ENCODE data around the gene ADCY3.
A peak's percentile ranks its signal among the peaks of the same experiment; 100 is the strongest.

Gene ADCY3

DNA sequence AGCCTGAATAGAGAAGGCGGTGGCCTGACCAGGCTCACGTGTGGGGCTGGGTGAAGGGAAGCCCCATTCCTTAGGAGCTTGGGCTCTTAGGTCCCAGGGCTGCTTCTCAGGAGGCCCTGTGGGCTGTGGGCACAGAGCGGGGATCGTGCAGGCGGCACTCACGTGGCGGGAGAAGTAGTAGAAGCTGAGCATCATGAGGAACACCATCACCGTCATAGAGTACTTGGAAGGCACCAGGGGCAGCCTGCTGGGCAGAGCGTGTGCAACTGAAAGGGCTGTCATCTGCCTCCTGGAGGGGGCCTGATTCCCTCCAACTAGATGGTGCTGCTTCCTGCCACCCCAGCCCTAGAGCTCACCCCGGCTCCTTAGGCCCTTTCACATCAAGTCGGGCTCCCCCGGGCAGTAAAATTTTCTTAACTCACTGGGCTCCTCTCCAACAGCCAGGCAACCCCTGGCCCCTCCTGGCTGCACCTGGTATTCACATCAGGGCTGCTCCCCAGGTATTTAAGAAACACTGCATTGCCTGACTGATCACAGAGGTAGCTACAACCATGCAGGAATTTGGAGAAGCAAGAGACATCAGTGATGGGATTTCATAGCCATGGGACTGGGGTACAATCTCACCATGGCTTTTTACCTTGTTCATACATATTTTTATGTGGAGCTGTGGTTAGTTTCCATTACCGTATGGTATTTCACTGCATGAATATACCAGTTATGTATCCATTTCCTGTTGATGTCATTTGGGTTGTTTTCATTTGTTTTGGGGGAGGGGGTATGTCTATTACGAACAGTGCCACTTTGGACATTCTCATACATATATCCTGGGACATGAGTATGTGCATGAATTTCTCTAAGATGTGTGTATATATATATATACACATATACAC is 93.9 kb downstream of the ADCY3 start:
- TF ChIP-seq TAF1 (IDR thresholded peaks at IDR 0.05; ENCODE audit: borderline replicate concordance, insufficient read depth, low read length) (no peak), FOXP2 (optimal IDR thresholded peaks at IDR 0.05; ENCODE audit: borderline replicate concordance, extremely low read depth, extremely low read length, insufficient read depth) (no peak), POLR2AphosphoS5 (IDR thresholded peaks at IDR 0.05; ENCODE audit: low read depth, low read length) (peak; percentile 24; the same call in 1 of the 2 replicates)

DNA sequence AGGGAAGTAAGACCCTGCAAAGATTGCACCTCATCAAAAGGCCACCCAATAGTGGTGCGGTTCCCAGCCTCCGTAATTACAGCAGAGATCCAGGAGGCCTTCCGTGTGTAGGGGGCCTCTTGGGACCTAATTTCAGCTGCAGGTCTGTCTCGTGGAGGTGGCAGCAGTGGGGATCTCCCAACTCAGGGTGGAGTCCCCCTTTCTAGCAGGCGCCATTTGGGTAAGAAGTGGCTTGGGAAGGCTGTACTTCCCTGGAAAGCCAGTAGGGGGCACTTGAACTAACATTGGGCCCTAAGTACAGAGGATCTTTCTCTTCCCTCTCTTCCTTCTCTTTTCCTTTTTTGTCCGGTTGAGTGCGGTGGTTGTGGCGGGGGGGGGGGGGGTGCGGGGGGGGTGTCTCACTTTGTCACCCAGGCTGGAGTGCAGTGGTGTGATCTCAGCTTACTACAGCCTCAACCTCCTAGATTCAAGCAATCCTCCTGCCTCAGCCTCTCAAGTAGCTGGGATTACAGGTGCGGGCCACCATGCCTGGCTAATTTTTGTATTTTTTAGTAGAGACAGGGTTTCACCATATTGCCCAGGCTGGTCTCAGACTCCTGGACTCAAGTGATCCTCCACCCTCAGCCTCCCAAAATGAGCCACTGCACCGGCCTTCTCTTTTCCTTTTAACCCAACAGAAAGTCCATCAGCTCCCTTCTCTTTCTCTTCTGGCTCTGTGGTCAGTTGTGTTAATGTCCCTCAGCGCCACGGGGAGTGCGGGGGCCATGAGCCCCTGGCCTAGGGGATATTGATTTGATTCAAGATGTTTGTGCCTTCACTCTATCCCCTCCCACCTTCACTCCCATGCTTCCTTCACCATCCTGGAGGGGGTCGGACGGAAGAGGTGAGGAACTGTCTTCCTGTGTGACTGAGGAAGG is 94.8 kb downstream of the ADCY3 start:
- no peak for TF ChIP-seq FOXP2 (optimal IDR thresholded peaks at IDR 0.05; ENCODE audit: borderline replicate concordance, extremely low read depth, extremely low read length, insufficient read depth)
- TF ChIP-seq POLR2AphosphoS5 (IDR thresholded peaks at IDR 0.05; ENCODE audit: low read depth, low read length): no peak
- TF ChIP-seq TAF1 (IDR thresholded peaks at IDR 0.05; ENCODE audit: borderline replicate concordance, insufficient read depth, low read length): no peak
- no peak for TF ChIP-seq SIN3A (IDR thresholded peaks at IDR 0.05; ENCODE audit: borderline replicate concordance, insufficient read depth, low read length)

GRCh38 chr2:24824071-24824588 is 95.9 kb downstream of the ADCY3 start:
- TF ChIP-seq, protein P1, sequence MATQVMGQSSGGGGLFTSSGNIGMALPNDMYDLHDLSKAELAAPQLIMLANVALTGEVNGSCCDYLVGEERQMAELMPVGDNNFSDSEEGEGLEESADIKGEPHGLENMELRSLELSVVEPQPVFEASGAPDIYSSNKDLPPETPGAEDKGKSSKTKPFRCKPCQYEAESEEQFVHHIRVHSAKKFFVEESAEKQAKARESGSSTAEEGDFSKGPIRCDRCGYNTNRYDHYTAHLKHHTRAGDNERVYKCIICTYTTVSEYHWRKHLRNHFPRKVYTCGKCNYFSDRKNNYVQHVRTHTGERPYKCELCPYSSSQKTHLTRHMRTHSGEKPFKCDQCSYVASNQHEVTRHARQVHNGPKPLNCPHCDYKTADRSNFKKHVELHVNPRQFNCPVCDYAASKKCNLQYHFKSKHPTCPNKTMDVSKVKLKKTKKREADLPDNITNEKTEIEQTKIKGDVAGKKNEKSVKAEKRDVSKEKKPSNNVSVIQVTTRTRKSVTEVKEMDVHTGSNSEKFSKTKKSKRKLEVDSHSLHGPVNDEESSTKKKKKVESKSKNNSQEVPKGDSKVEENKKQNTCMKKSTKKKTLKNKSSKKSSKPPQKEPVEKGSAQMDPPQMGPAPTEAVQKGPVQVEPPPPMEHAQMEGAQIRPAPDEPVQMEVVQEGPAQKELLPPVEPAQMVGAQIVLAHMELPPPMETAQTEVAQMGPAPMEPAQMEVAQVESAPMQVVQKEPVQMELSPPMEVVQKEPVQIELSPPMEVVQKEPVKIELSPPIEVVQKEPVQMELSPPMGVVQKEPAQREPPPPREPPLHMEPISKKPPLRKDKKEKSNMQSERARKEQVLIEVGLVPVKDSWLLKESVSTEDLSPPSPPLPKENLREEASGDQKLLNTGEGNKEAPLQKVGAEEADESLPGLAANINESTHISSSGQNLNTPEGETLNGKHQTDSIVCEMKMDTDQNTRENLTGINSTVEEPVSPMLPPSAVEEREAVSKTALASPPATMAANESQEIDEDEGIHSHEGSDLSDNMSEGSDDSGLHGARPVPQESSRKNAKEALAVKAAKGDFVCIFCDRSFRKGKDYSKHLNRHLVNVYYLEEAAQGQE (IDR thresholded peaks at IDR 0.05; ENCODE audit: insufficient read depth in 1 of 2, low read depth in 2 of 2, low read length in 2 of 2): no peak
- TF ChIP-seq TAF1 (IDR thresholded peaks at IDR 0.05; ENCODE audit: borderline replicate concordance, insufficient read depth, low read length): no peak
- TF ChIP-seq POLR2AphosphoS5 (IDR thresholded peaks at IDR 0.05; ENCODE audit: low read depth, low read length): no peak
- no peak for TF ChIP-seq SIN3A (IDR thresholded peaks at IDR 0.05; ENCODE audit: borderline replicate concordance, insufficient read depth, low read length)
- no peak for TF ChIP-seq FOXP2 (optimal IDR thresholded peaks at IDR 0.05; ENCODE audit: borderline replicate concordance, extremely low read depth, extremely low read length, insufficient read depth)

DNA sequence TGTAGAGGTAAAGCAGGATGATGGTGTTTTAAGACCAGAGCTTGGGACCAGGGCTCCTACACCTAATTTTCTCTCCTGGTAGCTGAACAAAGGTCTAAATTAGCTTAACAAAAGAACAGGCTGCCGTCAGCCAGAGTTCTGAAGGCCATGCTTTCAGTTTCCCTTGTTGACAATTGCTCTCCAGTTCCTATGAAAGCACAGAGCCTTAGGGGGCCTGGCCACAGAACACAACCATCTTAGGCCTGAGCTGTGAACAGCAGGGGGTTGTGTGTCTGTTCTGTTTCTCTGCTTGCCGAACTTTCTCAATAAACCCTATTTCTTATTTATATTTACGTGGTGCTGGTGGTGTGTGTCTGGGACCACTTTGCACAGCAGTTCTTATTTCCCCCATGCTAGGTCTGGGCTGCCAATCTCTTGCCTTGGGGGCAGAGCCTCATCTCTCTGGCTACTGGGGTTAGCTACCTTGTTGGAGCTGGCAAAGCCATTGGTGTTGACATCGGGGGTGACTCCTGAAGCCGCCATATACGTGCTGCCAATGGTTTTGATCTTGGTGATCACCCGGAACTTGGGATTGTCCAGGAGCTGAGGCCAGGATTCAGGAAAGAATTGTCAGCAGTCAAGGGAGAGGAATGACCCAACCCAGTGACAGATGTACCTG is 97.9 kb downstream of the ADCY3 start:
- no peak for TF ChIP-seq TAF1 (IDR thresholded peaks at IDR 0.05; ENCODE audit: borderline replicate concordance, insufficient read depth, low read length)
- TF ChIP-seq FOXP2 (optimal IDR thresholded peaks at IDR 0.05; ENCODE audit: borderline replicate concordance, extremely low read depth, extremely low read length, insufficient read depth): no peak
- TF ChIP-seq, protein P1 (IDR thresholded peaks at IDR 0.05; ENCODE audit: insufficient read depth in 1 of 2, low read depth in 2 of 2, low read length in 2 of 2): no peak
- no peak for TF ChIP-seq SIN3A (IDR thresholded peaks at IDR 0.05; ENCODE audit: borderline replicate concordance, insufficient read depth, low read length)
- TF ChIP-seq POLR2AphosphoS5 (IDR thresholded peaks at IDR 0.05; ENCODE audit: low read depth, low read length): no peak

DNA sequence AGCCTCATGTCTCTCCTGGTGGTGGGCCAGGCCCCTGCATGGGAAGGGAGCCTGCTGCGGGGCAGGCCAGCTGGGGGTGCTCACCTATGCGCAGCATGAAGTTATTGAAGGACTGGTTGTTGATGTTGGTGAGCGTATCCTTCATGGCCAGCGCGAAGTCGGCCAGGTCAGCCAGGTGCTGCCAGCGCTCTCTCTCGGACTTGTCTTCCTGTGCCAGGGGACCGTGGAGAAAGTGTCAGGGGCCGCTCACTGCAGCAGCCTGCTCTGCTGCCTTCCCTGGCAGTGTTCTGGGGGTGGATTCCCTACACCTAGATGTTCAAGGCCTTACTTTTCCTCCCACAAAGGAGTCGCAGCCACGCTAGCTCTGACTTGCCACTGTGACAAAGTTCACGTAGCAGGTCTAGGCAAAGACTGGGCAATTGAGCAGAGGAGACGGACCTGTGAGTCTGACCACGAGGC is 98.6 kb downstream of the ADCY3 start:
- TF ChIP-seq SIN3A (IDR thresholded peaks at IDR 0.05; ENCODE audit: borderline replicate concordance, insufficient read depth, low read length): no peak
- TF ChIP-seq, protein P1 (IDR thresholded peaks at IDR 0.05; ENCODE audit: insufficient read depth in 1 of 2, low read depth in 2 of 2, low read length in 2 of 2): no peak
- no peak for TF ChIP-seq POLR2AphosphoS5 (IDR thresholded peaks at IDR 0.05; ENCODE audit: low read depth, low read length)
- TF ChIP-seq FOXP2 (optimal IDR thresholded peaks at IDR 0.05; ENCODE audit: borderline replicate concordance, extremely low read depth, extremely low read length, insufficient read depth): no peak
- no peak for TF ChIP-seq TAF1 (IDR thresholded peaks at IDR 0.05; ENCODE audit: borderline replicate concordance, insufficient read depth, low read length)
